GM08714 (cell line): ENCODE measurements around the gene PSG7.
"Not testable (repeated sequence)": the region's sequence is repeated elsewhere in the genome, so short reads cannot be mapped to it uniquely, and the experiment has no call there.

Source experiments
- H3K4me3 ChIP-seq: fragments of 200-500 bp; sonication (Bioruptor generic); 2 replicates; pipeline ENCODE4 v1.5.1; 2014; ENCODE audit warnings: mild to moderate bottlenecking, low read length, inconsistent platforms
- ZNF274 ChIP-seq: IDR thresholded peaks from 2 replicates; pipeline ENCODE4 v1.6.1; 2012; ENCODE audit warnings: mild to moderate bottlenecking, low read depth, low read length

PSG7 gene

DNA sequence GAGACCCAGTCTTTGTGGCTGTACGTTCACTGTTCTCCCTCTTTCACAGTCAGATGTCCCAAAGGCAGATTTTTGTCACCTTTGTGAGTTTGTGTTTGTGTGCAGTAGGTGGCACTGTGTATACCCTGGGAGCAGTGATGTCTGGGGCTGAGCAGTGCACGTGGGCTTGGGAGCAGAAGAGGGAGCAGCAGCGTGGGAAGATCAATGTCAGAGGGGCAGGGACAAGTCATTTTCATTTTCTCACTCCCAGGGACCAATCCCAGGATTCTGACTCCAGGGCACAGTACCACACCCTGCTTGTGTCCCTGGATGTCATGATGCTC, 17.3 kb downstream of the PSG7 start:
- H3K4me3 ChIP-seq, result no peak overlapping the region
- TF ChIP-seq ZNF274, result no peak

DNA sequence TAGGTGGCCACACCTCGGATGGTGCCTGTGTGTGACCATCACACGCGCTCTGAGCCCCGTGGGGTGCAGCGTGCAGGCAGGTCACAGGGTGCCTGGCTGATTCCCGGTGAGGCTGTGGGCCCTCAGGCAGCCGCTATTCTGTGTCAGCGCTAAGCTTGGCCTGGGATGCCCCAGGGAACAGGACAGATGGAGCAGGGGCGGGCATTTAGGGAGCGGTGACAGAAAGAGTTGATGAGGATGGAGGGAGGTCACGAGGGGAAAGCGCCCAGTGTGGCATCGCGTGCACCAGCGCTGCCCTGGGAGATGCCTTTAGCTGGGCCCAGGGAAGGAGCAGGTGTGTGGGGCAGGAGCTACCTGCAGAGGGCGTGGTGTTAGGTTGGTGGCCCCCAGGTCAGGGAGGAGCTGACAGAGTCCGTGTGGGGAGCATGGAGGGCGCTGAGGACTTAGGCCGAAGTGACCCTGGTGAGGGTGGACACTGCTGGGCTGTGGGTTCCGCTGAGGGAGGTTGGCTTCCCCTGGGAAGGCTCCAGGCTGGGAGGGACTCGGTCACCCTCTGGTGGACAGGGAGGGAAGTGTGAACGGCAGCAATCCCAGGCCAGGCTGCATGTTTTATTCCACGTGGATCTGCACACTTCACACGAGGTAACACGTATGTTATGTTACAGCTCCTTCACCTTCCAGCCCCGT, 17.8 kb downstream of the PSG7 start:
- H3K4me3 ChIP-seq, result not testable (repeated sequence)

DNA sequence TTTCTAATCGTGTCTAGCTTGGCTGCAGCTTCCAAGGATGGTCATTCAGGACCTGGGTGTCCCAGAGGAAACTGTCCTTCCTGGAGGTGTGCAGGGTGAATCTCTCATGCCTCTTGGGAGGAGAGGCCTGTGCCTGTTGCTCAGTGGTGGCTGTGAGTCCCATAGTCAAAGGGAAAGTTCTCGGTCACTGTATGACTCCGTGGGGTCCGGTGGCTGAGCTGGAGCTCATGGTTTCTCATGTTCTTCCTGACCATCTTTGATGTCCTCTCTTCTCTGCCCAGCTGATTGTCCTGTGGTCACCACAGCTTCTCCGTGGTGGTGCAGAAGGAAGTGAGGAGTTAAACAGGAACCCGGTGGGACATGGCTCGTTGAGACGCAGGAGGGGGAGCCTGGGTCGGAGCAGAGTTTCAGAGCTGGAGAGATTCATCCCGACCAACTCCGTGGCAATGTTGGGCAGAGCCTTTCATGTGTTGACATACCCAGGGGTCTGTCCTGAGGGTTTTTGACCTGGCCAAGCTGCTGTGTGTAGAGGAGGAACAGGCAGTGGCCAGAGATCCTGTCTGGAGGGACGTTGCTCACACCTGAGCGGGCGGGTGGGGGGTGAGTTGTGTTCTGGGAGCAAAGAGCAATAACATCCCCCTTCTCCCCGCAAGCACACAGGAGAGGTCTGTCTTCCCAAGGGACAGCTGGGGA, 18.5 kb downstream of the PSG7 start:
- H3K4me3 ChIP-seq, result not testable (repeated sequence)

DNA sequence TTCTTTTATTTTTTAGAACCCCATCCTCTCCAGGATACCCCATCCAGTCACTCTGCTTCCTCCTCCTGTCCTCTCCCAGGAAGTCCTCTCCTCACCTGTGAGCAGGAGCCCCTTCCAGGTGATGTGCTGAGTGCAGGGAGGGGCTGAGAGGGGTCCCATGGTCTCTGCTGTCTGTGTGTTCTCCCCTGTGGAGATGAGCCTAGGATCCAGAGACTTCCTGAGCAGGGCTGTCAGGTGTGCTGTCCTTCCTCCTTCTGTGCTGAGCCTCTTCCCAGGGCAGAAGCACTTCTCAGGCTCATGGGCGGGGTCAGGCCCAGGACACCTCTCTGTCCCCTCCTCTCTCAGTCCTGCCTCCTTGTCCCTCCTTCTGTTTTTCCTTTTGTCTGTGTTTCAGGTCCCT, 19.4 kb downstream of the PSG7 start, which contains the start of gene PSG6:
Gene PSG6 (minus strand): TSS at position 261 of the 400 bp plus-strand sequence. CDS start 102 bp downstream, at position 159.
- H3K4me3 ChIP-seq, result not testable (repeated sequence)

DNA sequence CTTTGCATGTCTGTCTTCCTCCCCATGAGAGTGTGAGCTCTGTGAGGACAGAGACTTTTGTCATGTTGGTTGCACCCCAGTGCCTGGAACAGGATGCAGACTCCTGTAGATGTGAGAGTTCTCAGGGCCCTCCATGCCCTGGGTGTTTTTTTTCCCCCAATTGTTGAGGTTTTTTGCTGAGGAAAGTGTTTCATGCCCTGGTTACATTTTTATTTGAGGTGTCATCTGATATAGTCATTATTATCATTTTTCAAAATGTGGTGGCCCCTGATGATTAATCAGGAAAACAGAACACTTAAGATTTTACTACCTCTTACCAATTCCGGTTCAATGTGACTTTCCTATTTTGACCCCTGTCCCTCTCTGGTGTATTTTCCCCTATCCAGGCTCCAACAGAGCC, 20.1 kb downstream of the PSG7 start:
- not testable (repeated sequence) for H3K4me3 ChIP-seq

DNA sequence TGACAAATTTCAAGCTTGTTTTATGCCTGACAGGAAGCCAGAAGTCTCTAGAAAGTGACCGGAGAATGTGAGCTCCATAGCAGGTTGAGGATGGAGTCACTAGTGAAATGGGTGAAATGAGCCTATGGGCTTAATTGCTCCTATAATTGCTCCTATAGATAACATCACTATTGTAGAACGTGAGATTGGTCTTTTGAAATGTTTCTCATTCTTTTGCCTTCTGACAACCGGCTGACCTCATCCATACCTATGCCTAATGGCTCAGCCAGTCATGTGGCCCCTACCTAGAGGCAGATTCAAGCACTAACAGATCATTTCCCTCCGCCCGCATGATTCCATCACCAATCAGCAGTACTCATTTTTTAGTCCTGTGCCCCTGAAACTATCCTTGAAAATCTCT, 23.5 kb downstream of the PSG7 start:
- not testable (repeated sequence) for H3K4me3 ChIP-seq

DNA sequence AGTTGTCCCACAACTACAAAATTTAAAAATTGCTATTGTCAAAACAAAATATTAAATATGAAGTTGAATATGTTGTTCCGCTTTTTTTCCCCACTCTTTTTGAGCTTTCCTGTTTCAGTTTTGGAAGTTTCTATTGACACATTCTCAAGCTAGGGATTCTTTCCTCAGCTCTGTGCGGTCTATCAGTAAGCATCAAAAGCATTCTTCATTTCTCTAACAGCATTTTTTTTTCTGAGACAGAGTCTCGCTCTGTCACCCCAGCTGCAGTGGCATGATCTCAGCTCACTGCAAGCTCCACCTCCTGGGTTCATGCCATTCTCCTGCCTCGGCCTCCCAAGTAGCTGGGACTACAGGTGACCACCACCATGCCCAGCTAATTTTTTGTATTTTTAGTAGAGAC, 24.1 kb downstream of the PSG7 start:
- not testable (repeated sequence) for H3K4me3 ChIP-seq

DNA sequence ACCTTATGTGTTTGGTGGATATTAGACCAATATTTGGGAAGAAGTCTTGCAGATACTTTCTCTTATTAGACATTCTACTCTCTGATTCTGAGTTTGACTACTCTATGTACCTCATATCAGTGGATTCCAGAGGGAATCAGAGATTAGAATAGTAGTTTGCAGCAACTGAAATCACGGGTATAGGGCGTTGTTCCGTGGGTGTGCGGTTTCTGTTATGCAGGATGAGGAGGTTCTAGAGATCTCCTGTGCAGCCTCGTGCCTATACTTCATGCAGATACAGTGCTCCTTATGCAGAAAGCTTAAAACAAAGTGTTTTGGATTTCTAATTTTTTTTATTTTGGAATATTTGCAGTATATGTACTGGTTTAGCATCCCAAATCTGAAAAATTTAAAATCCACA, 25.3 kb downstream of the PSG7 start:
- not testable (repeated sequence) for H3K4me3 ChIP-seq

DNA sequence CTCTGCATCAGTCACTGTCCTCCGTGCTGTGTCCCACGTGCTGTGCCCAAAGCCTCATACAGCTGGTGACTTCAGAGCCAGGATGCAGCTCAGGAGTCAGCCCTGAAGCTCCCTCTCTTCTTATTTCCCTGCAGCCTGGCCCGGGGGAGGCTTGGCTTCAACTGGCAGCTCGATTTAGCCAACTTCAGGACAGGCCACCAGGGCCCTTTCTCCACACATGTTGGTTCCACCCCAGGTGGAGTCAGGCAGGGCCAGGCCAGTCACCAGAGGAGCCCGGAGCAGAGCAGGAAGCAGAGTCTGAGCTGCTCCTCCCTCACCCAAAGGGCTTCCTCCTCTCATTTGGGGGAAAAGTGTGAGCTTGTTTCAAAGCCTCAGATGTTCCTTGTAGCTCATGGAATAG, 30.8 kb downstream of the PSG7 start:
- not testable (repeated sequence) for H3K4me3 ChIP-seq

DNA sequence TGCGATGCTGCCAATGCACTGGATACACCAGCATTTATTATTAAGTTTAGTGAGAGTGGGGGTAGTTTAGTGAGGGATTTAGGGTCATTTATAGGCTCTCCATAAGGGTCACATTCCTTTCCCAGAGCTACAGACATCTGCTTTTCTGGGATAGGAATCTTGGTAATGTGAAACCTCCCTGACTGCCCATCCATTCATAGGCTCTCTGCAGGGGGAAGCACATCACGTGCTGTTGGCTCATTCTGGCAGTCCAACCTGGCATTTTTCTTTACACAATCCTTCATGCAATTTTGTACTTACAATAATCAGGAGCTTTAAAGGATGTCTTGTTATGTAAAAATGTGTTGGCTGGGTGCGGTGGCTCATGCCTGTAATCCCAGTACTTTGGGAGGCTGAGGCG, 36.4 kb downstream of the PSG7 start:
- not testable (repeated sequence) for H3K4me3 ChIP-seq

DNA sequence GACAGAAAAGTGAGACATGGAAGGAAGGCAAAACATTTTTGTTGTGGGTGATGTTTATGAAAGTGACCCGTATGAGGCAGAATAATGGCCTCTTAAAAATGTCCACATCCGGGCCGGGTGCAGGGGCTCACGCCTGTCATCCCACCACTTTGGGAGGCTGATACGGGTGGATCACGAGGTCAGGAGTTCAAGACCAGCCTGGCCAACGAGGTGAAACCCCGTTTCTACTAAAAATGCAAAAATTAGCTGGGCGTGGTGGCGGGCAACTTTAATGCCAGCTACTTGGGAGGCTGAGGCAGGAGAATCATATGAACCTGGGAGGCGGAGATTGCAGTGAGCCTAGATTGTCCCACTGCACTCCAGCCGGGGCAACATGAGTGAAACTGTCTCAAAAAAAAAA, 37.3 kb downstream of the PSG7 start:
- not testable (repeated sequence) for H3K4me3 ChIP-seq

DNA sequence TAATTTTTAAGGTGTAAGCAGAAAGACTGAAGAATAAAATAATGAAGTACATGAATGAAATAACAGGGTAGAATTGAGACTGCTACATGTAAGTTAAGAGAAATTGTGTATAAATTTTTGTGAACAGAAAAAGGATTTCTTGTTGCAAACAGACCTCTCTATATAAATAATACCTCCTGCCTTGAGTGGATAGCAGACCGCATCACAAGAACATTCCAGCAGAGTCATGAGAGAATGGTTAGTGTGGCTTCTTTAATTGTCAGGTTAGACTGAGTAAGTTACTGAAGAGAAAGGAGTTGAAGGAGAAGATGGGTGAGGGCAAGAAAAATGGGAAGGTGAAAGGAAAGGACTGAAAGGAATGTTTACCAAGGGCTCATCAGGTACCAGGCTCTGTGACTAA, 37.9 kb downstream of the PSG7 start:
- H3K4me3 ChIP-seq, result not testable (repeated sequence)

DNA sequence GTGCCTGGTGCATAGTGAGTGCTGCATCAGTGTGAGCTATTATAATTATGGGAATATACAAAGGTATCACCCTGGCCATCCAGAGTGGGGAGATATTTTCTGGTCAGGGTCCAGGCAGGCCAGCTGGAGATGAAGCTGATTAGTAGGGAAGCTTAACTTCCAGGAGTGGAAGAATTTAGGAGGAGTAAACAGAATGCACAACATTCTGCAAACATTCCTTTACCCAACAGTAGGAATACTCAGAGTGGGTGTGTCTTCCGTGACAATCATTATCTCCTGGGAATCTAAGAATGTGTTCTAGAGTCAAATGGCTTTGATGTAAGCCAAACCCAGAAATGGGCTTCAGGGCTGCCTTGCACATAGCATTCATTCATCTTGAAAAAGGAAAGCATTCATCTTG, 38.4 kb downstream of the PSG7 start:
- not testable (repeated sequence) for H3K4me3 ChIP-seq

DNA sequence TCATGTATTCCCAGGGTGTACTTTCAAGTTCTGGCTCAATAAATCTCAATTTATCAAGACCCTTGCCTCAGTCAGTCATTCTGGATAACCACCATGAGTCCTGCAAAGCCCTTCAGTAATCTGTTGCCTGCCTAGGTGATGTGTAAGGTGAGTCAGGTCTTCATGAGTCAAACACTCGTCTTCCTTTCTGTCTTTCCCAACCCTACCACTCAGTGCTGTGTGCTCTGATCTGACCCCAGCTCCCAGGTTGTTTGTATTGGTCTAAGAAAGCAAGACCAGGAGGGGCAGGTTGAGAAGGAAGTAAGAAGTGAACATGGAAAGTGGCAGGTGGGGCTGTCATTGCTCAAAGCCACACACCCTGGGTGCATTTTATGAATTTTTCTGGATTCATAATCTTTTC, 39.3 kb downstream of the PSG7 start:
- not testable (repeated sequence) for H3K4me3 ChIP-seq

DNA sequence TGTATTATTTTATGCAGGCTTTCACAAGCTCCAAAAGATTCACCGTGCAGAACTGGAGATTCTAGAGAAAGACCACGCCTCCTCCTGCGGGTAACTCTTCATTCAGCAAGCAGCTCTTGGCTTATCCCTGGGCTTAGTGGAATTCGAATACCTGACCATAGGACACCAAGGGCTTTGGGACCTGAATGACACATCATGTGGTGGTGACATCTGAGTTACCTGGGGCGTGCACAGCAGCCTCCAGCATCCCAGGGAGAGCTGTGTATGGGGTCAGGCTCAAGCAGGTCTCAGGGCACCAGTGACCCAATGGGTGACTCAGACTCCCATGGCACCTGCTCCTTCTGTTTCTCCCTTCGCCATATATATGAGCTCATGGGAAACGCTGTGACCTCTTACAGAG, 46.6 kb downstream of the PSG7 start:
- not testable (repeated sequence) for H3K4me3 ChIP-seq

DNA sequence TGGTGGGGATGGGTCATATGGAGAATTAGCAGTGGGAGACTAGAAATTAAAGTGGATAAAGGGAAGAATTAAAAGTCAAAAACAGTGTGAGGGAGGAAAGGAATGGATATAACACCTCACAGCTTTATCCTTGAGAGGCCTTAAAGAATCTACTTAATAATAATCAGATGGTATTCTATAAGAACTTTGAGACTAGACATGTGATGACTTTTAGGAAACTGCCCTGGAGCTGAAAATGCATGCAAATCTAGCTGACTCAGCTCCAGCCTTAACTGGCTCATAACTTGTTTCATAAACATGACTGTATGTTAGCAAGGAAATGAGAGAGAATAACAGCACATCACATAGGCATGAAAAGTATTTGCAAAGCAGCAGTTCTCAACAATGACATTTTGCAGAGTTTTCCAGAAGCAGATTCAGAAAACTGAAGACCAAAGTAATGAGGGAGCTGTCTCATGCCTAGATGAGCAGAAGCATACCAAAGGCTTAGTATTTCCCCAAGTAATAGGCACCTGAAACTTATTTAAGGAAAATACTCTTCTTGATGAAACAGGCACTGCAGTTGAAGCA, 49.0 kb downstream of the PSG7 start:
- not testable (repeated sequence) for H3K4me3 ChIP-seq

DNA sequence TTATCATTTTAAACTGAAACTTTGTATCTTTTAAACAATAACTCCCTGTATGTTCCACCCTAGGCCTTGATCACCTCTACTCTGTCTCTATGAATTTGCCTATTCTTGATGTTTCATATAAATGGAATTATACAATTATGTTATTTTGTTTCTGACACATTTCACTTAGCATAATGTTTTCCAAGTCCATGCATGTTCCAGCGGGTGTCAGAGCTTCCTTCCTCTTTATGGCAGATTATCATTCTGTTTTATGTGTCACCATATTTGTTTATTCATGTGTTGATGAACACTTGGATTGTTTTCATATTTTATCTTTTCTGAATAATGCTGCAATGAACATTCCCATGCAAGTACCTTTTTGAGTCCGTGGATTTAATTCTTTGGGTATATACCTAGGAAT, 54.3 kb downstream of the PSG7 start:
- H3K4me3 ChIP-seq, result not testable (repeated sequence)

DNA sequence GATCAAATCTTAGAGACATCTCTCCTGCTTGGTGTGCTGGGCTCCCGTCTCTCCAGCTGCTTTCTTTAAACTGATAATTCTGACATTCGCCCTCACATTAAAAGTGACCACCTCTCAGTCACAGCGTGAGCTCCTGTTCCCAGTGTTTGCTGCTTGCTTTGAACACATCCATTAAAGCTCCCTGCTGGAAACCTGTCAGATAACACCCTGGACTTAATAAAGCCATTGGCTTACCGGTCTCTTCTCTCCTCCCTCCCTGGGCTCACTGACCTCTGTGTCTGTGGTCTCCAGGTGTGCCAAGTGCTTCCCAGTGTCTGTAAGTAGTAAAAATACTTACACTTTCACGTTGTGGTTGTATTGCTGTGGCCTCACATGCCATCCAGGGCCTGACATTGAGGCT, 55.0 kb downstream of the PSG7 start:
- H3K4me3 ChIP-seq, result not testable (repeated sequence)

DNA sequence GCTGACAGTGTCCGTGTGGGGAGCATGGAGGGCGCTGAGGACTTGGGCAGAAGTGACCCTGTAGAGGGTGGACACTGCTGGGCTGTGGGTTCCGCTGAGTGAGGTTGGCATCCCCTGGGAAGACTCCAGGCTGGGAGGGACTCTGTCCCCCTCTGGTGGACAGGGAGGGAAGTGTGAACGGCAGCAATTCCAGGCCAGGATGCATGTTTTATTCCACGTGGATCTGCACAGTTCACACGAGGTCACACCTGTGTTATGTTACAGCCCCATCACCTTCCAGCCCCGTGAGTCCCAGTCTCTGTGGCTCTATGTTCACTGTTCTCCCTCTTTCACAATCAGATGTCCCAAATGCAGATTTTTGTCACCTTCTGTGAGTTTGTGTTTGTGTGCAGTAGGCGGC, 55.7 kb downstream of the PSG7 start:
- not testable (repeated sequence) for H3K4me3 ChIP-seq

DNA sequence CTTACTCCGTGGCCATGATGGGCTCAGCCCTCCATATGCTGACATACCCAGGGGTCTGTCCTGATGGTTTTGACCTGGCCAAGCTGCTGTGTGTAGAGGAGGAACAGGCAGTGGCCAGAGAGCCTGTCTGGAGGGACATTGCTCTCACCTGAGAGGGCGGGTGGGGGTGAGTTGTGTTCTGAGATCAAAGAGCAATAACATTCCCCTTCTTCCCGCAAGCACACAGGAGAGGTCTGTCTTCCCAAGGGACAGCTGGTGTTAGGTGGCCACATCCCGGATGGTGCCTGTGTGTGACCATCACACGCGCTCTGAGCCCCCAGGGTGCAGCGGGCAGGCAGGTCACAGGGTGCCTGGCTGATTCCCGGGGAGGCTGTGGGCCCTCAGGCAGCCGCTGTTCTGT, 56.4 kb downstream of the PSG7 start:
- not testable (repeated sequence) for H3K4me3 ChIP-seq
